SK-MEL-5 (cell line): Measurements from ENCODE around the gene DNAJC4. TPM values are rescaled to one million over a fixed set of nuclear protein-coding genes. Genes with fewer than 3 reads are reported as not detected.

Experiments
- DNase-seq: peaks from one replicate; pipeline ENCODE4 v3.0.0-alpha.2; 2016; ENCODE audit warnings: low read depth, low spot score
- in situ Hi-C: cut with HindIII; loops from 2 replicates; pipeline ENCODE4 v1.10.0; 2016; ENCODE audit warnings: low sequenced_read_pairs, high pct_unique_total_duplicates, low pct_unique_long_range_greater_than_20kb
- total RNA-seq: library from RNA; depleted of rRNA; stranded (reverse); fragments of >200 nt; shearing (Covaris generic); gene quantifications from 2 replicates; pipeline ENCODE4 v1.2.3, GENCODE V29; 2014

Gene DNAJC4
- total RNA-seq, 1 experiment from 2014 or later: 6.5 TPM

GRCh38 chr11:64261556-64262080 is 31.3 kb downstream of the DNAJC4 start:
- DNase-seq: no peak
- in situ Hi-C loops: no loop called here

GRCh38 chr11:64262271-64263002 is 32.1 kb downstream of the DNAJC4 start:
- in situ Hi-C loops: no loop called here
- no peak for DNase-seq

GRCh38 chr11:64263021-64263946 is 32.9 kb downstream of the DNAJC4 start:
- in situ Hi-C loops: no loop called here
- DNase-seq: no peak

- in situ Hi-C loops: no loop called here
- DNase-seq: no peak
These were observed 33.6 kb downstream of the DNAJC4 start for GRCh38 chr11:64263947-64264317.

GRCh38 chr11:64264371-64264852 is 34.1 kb downstream of the DNAJC4 start:
- in situ Hi-C loops: no loop called here
- DNase-seq: no peak

GRCh38 chr11:64265176-64266160 is 35.1 kb downstream of the DNAJC4 start:
- in situ Hi-C loops: no loop called here
- no peak for DNase-seq

GRCh38 chr11:64266339-64266738 is 36.0 kb downstream of the DNAJC4 start:
- in situ Hi-C loops: no loop called here
- no peak for DNase-seq

GRCh38 chr11:64267207-64267945 is 37.0 kb downstream of the DNAJC4 start:
- in situ Hi-C loops: no loop called here
- DNase-seq: no peak

GRCh38 chr11:64268025-64268892 is 37.9 kb downstream of the DNAJC4 start:
- in situ Hi-C loops: no loop called here
- no peak for DNase-seq

- no peak for DNase-seq
- in situ Hi-C loops: no loop called here
These were observed 38.7 kb downstream of the DNAJC4 start for GRCh38 chr11:64268893-64269539.

- peak; percentile 99 for DNase-seq
- in situ Hi-C loops: no loop called here
These were observed 39.3 kb downstream of the DNAJC4 start for GRCh38 chr11:64269540-64270220.

GRCh38 chr11:64275031-64275800 is 44.9 kb downstream of the DNAJC4 start:
- in situ Hi-C loops: no loop called here
- no peak for DNase-seq

GRCh38 chr11:64275841-64276240 is 45.5 kb downstream of the DNAJC4 start:
- in situ Hi-C loops: no loop called here
- DNase-seq: no peak

- in situ Hi-C loops: no loop called here
- no peak for DNase-seq
These were observed 46.5 kb downstream of the DNAJC4 start for GRCh38 chr11:64276653-64277431.
